Stimulated activated CD4-positive, alpha-beta T cell treated with anti-CD3 and anti-CD28 coated beads, Interleukin-1b, Interleukin-23, amount 100 ng/mL, for 24 hours (primary cell): Measurements from ENCODE around the gene MCTS1.
A peak's percentile ranks its signal among the peaks of the same experiment; 100 is the strongest.
"Not testable (repeated sequence)": the region's sequence is repeated elsewhere in the genome, so short reads cannot be mapped to it uniquely, and the experiment has no call there.

Experiments used
- DNase-seq, 4 experiments: peaks; one replicate each; pipeline ENCODE4 v3.0.0-alpha.2; 2020; ENCODE audit warnings: low read depth in 4 of 4, low spot score in 1 of 4

The MCTS1 gene

DNA sequence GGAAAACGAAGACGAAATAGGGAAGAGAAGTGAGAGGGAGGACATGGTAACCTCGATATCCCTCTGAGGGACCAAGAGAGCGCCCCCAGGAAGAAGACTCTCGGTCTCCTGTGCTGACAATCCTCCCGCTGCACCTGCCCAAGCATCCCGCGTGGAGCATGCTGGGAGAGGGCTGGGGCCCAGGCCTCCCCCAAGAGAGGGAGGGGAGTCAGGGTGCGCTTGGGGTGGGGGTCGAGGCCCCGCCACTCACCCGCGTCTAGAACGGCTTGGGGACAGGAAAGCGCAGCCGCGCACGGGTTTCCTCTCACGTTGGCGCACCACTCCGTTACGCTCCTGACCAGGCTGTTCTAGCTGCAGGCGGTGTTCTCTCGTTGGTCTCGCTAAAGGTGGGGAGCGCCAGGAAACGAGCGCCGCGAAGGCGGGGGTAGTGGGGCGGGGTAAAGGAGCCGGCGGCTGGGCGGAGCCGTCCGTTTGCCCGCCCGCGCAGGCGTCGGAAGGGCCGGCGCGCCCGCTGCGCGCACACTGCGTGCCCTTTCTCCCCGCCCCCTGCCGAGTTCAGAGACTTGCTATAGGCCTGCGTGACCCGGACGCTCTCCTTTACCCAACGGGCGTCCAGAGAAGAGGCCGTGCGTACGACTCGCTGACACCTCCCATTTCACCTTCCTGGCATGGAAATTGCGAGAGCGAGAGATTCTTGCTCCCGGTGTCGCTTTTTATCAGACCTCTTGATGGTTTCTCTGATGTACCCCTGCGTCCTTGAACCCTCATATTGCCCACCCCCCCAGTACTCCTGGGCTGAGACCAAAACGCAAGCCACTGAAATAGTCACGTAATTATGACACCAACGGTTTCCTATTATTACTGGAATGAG is 26.0 kb downstream of the MCTS1 start, which contains the start of gene C1GALT1C1:
Gene C1GALT1C1, minus strand, starts transcription at position 388 of the 871 bp plus-strand sequence. CDS start 2,888 bp downstream, outside the sequence.
- peak; percentile 61 to 81 (median 69) for DNase-seq

- no peak for DNase-seq
Measured at GRCh38 chrX:120638619-120639018, 34.7 kb downstream of the MCTS1 start.

- DNase-seq = no peak
Measured at GRCh38 chrX:120642871-120643270, 39.0 kb downstream of the MCTS1 start.

DNA sequence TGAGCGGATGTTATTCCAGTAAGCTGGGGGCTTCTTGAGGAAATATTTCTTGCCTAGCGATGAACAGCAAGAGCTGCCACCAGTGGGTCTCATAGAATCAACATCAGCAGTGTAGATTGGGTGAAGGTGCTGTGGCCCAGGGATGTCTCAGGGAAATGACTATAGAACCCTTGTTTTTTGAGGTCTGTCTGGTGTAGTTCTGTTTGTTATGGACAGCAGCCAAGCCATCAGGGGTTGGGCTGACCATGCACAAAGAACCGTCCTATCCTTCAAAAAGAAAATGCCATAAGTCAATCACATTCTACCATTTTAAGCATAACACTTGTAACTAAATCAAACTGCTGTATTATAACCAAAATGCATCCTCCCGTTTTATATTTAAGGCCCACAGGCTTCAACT is 43.2 kb downstream of the MCTS1 start:
- no peak for DNase-seq

- not testable (repeated sequence) for DNase-seq
Measured at GRCh38 chrX:120652256-120652655, 48.4 kb downstream of the MCTS1 start.

GRCh38 chrX:120653000-120653399 is 49.1 kb downstream of the MCTS1 start:
- DNase-seq = no peak

- DNase-seq = no peak
Measured at GRCh38 chrX:120660637-120661036, 56.7 kb downstream of the MCTS1 start.
